Non-pigmented ciliary epithelial cell (primary cell): ENCODE data around the gene KCNK16.

Experiments
- DNase-seq: peaks from one replicate; pipeline ENCODE4 v3.0.0-alpha.2; 2010; ENCODE audit warnings: low read depth

The KCNK16 gene

DNA sequence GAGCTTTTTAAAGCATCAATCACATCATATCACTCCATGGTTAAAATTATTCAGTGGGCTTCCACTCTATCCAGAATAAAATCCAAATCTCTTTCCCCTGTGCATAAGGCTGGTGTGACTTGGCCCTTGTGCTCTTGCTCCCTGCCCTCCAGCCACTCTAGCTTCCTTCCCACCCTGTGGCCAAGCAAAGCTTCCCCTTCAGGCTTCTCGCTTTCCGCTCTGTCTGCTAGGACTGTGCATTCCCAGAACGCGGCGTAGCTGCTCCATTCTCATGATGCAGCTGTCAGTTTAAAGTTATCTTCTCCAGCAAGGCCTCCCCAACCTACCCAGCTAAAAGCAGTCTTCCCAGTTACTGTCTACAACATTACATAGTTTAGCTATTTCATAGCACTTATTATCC, 19.4 kb upstream of the KCNK16 start:
- DNase-seq: no peak

DNA sequence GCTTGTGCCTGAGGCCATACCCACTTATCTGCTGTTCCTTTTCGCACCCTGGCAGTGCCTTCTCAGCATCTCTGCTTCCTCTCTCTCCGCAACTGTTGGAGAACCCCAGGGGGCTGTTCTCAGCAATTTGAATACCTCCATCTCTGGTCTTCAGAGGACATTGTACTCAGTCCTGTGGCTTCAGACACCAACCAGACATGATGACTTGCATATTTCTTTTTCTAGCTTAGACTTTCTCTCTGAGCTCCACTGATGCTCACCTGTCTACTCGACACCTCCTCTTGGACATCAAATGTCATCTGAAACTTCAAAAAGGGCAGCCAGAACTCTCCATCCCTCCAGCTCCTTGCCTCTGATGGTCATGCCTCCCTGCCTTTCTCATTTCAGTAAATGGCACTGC, 18.9 kb upstream of the KCNK16 start:
- no peak for DNase-seq

DNA sequence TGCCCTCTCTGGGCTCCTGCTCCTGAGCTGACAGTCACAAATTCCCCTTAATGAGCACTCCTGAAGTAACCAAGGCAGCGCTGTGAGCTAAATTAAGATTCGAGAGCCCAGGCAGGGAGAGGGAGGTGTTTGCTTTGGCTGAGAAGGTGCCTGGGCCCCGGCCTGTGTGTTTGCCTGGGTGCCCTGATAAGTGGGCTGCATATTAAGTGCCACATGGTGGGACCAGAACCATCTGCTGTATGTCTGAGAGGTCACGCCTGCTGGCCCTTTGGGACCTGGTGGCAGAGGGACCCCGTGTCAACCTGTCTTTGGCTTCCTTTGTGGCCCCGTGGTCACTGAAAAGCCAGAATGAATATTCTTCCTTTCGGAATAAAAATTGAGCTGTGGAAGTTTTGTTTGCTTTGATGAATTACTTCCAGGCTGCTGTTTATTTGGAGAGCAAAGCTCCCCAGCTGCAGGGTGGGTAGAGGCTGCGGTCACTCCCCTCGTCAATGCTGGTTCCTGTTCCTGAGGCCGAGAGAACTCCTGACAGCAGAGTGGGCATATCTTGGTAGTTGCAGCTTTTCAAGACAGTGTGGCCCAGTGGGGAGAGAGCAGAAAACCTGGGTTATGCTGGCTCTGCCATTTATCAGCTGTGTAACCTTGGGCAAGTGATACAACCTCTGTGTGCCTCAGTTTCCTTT, 17.5 kb upstream of the KCNK16 start:
- DNase-seq: no peak

DNA sequence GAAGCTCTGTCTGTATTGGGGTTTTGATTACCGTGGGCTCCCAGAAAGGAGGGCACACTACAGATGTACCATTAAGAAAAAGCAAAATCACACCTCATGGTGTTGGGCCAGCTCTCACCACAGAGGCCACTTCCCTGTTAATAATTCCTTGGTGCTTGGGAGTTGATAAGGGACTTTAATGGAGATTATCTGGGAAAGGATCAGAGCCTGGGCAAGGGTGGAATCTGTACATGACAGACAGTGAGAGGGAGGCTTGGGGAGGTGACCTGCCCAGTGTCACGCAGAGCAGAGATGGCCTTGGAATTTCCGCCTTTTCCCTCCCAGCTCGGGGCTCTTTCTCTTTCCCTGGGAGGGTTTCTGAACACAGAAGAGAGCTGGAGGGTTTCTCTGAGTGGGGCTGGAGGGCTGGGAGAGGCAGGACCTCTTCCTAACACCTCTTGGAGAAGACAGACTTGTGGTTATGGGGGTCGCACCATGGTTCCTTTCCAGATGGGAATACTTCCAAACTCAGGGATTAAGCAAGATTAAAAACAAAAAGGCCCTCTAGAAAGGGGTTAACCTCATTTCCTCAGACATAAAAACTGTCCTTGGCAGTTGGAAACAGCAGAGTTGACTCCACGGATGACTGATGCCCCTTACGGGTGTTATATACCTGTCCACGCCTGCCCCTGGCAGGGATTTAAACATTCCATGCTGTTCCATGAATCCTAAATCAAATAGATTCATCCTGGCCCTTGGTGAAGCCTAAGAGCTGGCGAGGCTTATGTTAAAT, 16.8 kb upstream of the KCNK16 start:
- DNase-seq: no peak

DNA sequence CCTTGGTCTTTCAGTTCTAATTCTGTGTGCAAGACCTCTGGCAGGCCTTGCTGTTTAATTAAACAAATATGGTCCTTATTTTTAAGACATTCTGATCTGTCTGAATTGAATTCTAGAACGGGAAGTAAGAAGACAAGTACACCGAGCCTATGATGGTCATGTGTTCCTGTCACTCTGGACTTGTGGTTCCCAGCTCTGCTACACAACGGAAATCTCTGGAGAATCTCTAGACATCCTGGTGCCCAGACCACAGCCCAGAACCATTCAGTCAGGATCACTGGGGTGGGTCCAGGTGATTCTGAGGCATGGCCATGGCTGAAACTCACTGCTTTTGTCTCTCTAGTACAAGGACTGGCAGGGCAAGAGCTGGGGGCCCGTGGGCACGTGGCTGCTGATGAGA, 15.9 kb upstream of the KCNK16 start:
- no peak for DNase-seq

DNA sequence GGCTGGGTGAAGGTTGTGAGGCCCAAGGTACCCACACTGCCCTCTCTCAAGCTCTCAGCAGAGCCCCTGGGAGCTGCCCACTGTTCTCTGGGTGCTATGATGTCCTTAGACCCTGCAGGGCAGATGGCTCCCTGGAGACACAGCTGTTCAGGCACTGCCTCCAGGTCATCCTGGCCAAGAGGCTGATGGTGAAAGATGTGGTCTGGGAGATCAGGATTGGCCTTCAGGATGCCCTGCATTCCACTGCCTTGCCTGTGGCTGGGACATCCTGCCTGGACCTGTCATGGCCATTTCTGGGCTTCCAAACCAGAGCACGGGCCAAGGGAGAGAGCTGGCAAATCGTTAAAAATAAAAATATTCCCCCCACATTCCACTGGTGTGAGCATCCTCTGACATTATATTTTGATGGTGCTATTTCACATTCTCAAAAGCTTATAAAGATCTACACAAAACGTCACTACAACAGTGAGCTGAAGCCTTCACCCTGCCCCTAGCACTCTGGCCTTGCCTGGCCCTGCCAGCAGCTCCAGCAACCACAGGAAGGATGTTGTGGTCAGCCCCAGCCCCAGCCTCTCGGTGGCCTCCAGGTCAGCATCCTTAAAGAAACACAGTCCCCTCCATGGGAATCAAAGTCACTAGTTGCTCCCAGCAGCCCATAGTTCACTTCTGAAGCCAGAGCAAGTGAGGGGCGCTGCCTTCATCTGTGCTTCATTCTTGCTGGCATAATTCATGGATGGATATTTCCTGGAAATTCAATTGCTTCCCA, 13.5 kb upstream of the KCNK16 start:
- DNase-seq: no peak

DNA sequence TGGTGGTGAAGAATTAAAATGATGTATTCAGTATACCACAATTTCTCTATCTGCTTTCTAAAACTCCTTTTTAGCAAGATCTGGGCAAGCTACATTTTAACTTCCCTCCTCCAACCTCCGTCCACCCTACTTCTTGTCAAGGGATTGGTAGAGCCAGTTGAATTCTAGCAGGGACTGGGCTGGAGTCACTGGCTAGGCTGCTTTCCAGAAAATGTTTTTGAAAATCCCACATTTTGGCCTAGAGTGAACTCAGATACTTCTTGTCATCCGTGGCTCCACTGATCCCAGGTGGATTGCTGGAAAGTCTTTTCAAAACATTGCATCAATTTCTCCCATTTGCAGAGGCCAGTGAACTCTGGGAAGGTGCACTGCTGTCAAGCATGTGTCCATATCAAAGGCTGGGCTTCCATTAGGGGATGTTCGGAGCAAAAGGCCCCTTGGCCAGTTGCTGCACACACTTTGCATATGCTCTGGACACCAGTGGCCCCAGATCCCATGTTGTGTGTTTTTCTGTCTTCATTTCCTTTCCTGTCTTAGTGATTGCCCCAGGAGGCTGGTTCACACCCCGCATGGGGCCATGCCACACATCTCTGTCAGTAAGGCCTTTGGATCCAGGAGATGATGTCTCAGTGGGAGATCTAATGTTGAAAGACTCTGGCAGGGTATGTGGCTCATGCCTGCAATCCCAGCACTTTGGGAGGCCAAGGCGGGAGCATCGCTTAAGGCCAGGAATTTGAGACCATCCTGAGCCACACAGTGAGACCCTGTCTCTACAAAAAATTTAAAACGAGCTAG, 11.3 kb upstream of the KCNK16 start:
- no peak for DNase-seq

DNA sequence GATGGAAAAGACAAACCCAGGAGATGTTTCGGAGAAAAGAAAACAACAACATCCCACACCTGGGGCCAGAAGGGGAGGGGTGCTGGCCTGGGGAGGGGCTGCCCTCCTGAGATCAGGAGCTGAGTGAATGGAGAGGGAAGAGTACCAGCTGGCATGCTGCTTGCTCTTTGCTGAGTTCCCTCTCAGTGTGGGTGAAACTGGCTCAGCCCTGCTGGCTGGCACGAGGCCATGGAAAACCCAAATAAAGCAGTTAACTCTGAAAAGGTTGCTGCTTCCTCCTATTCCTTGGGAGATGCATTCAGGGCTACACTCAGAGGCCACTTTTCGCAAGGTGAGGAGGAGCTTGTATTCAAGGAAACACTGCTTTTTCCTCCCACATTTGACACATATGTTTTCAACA, 8.0 kb upstream of the KCNK16 start:
- no peak for DNase-seq

DNA sequence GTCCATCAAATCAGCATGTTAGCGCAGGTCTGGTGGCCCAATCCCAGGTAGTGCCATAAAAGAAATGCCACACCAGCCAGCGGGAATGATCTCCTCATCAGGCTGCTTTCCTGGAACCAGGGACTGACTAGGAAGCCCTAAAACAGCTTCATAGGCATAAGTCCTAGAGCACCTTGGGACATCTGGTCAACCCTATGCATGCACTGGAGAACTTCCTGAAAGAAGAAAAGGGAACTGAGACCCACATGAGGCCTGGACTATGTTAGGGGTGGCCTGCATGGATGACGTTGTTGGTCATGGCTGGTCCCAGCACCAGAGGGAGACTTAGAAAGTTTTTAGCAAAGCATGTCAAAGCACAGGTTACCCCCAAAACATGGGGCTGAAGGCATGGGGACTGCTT, 7.6 kb upstream of the KCNK16 start:
- DNase-seq: no peak

DNA sequence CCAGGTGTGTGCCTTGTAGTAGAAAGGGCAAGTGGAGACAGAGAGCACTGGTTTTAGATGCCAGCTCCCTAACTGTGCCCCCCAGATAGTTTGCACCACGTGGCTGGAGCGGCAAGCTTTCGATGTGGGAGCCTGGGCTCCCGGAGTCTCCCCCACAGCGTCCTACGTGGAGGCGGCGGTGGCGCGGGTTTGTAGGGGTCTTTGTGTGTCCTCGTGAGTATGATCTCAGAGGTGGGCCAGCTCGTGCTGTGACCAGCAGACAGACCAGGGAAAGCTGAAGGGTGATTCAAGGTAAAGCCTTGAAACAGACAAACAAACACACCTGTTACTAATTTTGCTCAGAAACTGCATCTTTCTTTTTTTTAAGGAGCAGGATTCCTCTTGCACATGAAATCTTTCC, 5.6 kb upstream of the KCNK16 start:
- no peak for DNase-seq

DNA sequence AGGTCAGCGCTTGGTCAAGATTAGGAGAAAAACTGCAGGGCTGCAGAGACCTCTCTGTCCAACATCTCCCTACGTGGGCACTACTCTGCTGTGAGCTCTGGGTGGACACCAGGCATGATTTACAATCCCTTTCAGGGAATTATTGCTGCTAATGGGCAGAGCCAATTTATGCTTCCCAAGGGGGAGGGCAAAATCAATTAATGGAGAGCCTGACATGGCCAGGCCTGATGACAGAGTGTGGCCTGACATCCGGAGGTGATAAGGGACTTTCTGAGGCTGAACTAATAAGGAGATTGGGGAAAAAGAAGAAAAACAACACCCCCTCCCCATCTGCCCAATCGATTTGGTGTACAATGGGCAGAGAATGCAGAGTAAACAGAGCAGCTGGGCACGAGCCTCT, 5.0 kb upstream of the KCNK16 start:
- no peak for DNase-seq

DNA sequence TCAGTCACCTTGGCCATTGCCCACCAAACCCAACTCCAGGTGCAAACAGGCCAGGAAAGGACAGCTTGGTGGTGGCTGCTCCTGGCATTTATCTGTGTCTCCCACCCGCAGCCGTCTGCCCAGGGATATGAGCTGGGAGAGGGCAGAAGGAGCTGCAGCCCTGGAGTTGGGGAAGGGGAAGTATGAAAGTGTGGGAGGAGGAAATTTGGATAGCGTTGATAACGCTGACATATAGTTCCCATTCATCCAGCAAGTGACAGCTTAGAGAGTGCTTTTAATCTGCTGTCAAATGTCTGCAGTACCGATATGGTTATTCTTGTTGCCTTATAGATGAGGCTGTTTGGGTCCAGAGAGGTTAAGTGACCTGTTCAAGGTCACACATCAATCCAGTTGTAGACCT, 741 bp downstream of the KCNK16 start:
- DNase-seq: no peak

DNA sequence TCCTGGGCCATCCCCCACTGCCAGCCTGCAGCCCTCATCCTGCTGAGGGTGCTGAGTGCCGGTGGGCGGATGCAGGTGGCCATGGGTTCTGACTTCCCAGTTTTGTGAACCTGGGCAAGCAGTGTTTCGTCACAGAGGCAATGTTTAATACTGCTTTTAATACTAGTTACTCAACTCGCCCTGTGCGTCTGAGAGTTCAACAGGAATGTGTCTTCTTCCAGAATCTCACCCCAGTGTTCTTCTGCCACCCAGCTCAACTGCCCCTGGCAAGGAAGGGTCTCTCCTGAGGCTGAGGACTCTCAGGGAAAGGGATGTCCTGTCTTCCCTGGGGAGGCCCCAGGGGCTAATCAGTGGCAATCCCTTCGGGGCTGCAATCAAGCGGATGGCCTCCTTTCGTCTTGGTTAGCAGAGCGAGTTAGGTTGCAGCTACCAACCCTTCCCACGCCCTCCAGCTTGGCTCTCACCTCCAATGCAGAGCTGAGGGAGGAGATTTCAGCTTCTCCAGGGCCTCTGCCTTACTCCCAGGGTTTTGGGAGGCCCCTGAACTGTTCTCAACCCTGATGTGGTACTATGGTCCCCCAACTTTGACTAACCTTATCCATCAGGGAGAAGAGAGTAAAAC, 2.0 kb downstream of the KCNK16 start:
- DNase-seq: no peak

DNA sequence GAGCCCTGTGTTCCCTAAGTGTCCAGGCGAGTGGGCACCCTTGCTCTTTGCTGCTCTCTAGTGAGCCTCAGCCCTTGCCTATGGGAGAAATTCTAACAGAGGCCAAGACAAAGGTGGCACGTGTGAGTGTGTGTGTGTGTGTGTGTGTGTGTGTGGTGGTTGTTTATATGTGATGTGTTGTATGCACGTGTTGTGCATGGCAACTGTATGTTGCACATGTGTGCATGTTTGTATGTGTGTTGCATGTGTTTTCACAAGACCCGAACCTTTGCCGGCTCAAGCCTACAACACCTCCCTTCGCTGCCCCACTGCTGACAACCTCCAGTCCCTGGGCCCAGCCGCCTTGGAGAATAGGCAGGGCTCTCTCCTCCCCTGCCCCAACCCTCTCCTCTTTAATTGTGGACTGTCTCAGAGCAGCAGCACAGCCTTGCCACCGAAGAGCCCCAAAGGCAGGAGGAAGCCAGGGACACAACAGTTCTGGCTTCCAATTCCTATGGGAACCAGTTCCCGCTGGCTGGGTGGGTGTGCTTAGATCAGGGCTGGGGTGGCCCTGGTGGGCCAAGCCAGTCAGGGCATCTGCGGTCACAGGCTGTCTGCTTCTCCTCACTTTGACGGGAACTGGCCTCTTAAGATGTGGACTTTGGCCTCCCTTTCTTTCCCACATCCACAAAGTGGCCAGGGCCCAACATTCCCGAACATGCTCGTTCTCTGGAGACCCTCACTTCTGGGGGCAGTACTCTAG, 2.7 kb downstream of the KCNK16 start:
- no peak for DNase-seq

DNA sequence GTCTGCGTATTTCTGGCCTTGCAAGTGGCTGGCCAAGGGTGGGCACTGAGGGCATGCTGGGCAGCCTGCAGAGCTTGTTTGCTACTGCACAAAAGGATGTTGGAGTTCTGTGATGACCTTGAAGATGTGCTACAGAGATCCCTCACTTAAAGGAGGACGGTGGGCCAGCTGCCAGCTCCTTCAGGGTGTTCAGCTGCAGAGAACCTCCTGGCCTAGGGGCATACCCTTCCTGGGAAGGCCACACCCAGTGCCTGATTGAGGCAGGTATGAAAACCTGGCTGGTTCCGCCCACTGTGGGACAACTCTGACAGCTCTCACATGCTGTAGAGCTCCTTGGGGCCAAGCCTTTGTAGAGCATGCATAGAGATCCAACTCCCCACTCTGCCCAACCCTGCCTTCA, 5.2 kb downstream of the KCNK16 start:
- DNase-seq: no peak

DNA sequence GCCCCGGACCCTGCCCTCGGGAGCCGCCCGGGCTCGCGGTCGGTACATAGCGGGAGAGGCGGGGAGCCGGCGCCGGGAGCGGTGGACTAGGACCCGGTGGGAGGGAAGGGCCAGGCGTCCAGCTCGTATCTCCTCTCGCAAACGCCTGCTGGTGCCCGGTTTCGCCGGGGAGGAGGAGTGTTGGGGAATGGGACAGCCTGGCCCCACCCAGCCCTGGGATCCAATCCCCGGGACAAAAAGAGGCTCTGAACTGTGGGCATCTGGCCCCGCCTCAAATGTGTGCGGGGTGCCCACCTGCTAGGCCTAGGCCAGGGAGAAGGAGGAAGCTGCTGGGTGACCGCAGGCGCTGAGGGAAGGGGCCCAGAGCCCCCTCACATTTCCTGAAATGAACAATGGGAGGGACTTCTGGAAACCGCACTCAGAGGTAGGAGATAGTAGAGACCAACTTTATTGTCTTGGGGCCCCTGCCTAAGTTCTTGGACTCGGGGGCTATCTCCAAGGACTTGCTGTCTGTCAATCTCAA, 8.2 kb downstream of the KCNK16 start, which contains the start of gene KCNK17:
Gene KCNK17, minus strand, starts transcription at position 147 of the 523 bp plus-strand sequence. Its CDS starts 99 bp downstream, at position 48.
- no peak for DNase-seq

DNA sequence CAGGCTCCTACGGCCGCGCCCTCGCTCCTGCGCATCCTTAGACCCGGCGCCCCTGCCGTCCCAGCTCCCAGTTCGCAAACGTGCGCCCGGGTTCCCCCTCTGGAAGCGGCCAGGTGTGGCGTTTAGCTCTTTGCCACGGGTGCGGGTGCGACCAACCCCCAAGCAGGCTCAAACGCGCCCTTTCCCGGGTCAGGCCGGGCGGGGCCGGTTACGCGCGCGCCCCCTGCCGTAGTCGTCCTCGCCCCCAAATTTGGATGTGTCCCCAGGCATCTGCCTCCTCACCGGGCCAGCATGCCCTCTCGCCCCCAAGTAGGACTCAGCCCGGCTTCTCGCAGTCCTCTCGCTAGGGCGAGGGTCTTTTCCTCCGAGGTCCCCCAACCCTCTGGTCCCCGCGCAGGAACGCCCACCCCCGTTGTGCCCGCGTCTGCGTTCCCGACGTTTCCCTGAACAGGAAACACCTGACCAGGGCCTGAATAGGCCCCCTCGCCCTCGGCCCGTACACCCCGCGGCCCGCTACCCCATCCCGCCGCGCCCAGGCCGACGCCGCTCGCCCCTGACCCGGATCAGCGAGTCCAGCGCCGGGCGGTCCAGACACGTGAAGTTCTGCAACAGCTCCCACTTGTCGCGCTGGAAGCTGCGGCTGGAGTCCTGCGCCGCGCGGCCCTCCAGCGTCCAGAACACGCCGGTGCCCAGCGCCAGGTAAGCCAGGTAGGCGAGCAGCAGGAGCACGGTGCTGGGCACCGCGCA, 8.8 kb downstream of the KCNK16 start:
- no peak for DNase-seq

DNA sequence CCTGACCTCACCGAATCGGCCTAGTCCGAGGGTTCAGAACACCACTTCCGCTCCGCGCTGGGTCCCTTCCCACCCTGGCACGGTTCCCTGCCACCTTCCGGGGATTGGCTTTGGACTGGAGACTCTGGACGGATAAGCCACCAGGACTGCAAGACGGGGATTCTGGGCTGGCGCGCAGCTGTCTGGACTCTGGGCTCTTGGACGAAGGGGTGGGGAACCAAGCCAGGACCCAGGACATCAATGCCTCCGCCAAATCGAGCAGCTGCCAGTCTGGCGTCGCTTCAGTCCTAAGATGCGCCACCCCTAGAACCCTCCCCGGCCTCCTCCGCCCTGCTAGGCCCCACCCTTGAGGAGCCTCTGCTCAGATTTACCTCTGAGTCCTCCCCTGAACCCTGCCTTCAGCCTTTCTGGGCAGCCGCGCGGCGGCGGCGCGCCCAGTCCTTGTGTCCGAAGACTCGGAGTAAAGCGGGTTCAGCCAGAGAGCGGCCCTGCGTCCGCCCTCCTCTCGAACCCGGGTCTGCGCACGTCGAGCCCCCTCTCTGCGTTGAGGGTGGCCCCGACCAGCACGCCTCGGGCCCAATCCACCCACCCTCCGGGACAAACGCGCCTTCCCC, 9.5 kb downstream of the KCNK16 start:
- DNase-seq: no peak

DNA sequence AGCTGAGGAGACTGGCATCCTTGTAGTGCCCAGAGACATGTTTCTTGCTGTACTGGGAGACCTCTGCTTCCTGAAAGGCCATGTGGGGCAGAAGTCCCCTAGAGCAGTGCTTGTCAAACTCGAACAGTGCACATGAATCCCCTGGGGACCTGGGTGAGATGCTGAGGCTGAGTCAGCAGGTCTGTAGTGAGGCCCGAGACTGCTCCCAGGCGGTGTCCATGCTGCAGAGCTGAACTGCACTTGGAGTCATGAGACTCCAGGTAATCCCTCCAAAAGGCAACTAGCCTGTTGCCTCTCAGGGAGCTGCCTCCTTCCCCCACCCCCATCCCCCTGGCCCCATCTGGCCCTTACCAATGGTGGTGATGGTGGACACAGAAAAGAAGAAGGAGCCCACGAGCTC, 12.0 kb downstream of the KCNK16 start:
- DNase-seq: no peak
